Stimulated activated naive B cell treated with anti-CD40 and anti-IgM and Interleukin-4, amounts not matched to agents 10 μg/mL and 1 μg/mL and 100 μg/mL, for 72 hours (primary cell): Measurements from ENCODE around the gene PATE3.

Experiments
- ATAC-seq, 2 donors: fragments of 150-1000 bp; cut with Tn5 transposase; replicated peaks; 2 replicates each; pipeline ENCODE4 v1.10.0; 2021; ENCODE audit warnings: moderate library complexity in 1 of 2
- DNase-seq: peaks from one replicate; pipeline ENCODE4 v3.0.0; 2021
- H3K27ac Mint-ChIP-seq: one replicate; pipeline ENCODE4 v1.8.0; 2022; ENCODE audit warnings: mild to moderate bottlenecking, mixed read lengths
- H3K27me3 Mint-ChIP-seq, 2 donors: one replicate each; pipeline ENCODE4 v1.8.0; 2022; ENCODE audit warnings: mixed read lengths in 2 of 2
- H3K36me3 Mint-ChIP-seq, 2 donors: one replicate each; pipeline ENCODE4 v1.8.0; 2022; ENCODE audit warnings: mixed read lengths in 2 of 2, mild to moderate bottlenecking in 1 of 2
- H3K4me1 Mint-ChIP-seq, 2 donors: one replicate each; pipeline ENCODE4 v1.8.0; 2022; ENCODE audit warnings: mixed read lengths in 2 of 2, mild to moderate bottlenecking in 1 of 2
- H3K4me3 Mint-ChIP-seq, 2 donors: one replicate each; pipeline ENCODE4 v1.8.0; 2022; ENCODE audit warnings: mild to moderate bottlenecking in 2 of 2, mixed read lengths in 2 of 2, moderate library complexity in 1 of 2
- H3K9me3 Mint-ChIP-seq, 2 donors: one replicate each; pipeline ENCODE4 v1.8.0; 2022; ENCODE audit warnings: mixed read lengths in 2 of 2, mild to moderate bottlenecking in 1 of 2

Gene PATE3

GRCh38 chr11:125787827-125788226 lies at the start of gene PATE3:
TSS of gene PATE3 (plus strand) at chr11:125788127. CDS start at chr11:125788152, 25 bp downstream.
- ATAC-seq (no peak), DNase-seq (no peak)
- Mint-ChIP-seq H3K27me3 (peaks cover 0 to 6% of the 10 kb centered on the region in 2 donors), H3K9me3 (peaks cover 4 to 7% of the 10 kb centered on the region in 2 donors), H3K27ac (no peak within 1 kb of the TSS), H3K4me1 (no peaks in the 10 kb centered on the region), H3K36me3 (no peaks in the 10 kb centered on the region), H3K4me3 (no peak within 1 kb of the TSS)

DNA sequence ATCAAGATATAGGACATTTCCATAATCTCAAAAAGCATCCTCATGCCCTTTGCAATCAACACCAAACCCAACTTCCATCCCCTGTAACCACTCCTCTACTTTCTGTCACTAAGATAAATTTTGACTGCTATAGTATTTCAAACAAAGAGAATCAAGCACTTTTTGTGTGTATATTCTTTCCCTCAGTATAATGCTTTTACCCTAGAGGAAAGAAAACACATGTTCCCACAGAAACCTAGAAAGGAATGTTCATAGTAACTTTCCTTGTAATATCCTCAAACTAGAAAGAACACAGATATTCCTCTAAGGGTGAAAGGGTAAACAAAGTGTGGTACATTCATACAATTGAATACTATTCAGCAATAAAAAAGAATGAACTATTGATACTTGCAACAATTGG lies 47.3 kb upstream of the PATE3 start:
- Mint-ChIP-seq H3K4me3 (no peak overlapping the region), H3K9me3 (peaks cover 11 to 13% of the 10 kb centered on the region in 2 donors)
- no peak for DNase-seq

GRCh38 chr11:125743681-125744080 lies 44.2 kb upstream of the PATE3 start:
- no peaks in the 10 kb centered on the region for H3K36me3 Mint-ChIP-seq
- DNase-seq, result no peak
- no peak overlapping the region for H3K4me3 Mint-ChIP-seq
- H3K27me3 Mint-ChIP-seq, result no peaks in the 10 kb centered on the region
- H3K27ac Mint-ChIP-seq, result no peak overlapping the region
- no peak for ATAC-seq
- H3K9me3 Mint-ChIP-seq, result peaks cover 0 to 3% of the 10 kb centered on the region in 2 donors
- no peaks in the 10 kb centered on the region for H3K4me1 Mint-ChIP-seq

More for the DNA sequence above, 47.3 kb upstream of the PATE3 start:
- Mint-ChIP-seq H3K27me3 (no peaks in the 10 kb centered on the region), H3K27ac (no peak overlapping the region), H3K36me3 (no peaks in the 10 kb centered on the region), H3K4me1 (no peaks in the 10 kb centered on the region)
- no peak for ATAC-seq

GRCh38 chr11:125745979-125746378 lies 41.9 kb upstream of the PATE3 start, which contains the start of gene PATE1:
TSS of gene PATE1 (plus strand) at chr11:125746279. CDS start at chr11:125746305, 26 bp downstream.
- ATAC-seq (no peak), DNase-seq (no peak)
- Mint-ChIP-seq H3K27me3 (peaks cover 6% of the 10 kb centered on the region in 2 donors), H3K36me3 (no peaks in the 10 kb centered on the region), H3K4me1 (no peaks in the 10 kb centered on the region), H3K4me3 (no peak within 1 kb of the TSS), H3K27ac (no peak within 1 kb of the TSS), H3K9me3 (no peaks in the 10 kb centered on the region)

- no peaks in the 10 kb centered on the region for H3K4me1 Mint-ChIP-seq
These were observed 37.3 kb upstream of the PATE3 start for GRCh38 chr11:125750629-125751028.

GRCh38 chr11:125756050-125756449 lies 31.9 kb upstream of the PATE3 start:
- no peak for ATAC-seq
- Mint-ChIP-seq H3K27ac (no peak overlapping the region), H3K4me1 (no peaks in the 10 kb centered on the region), H3K36me3 (no peaks in the 10 kb centered on the region), H3K27me3 (peaks cover 4 to 21% of the 10 kb centered on the region in 2 donors), H3K9me3 (peaks cover 12 to 18% of the 10 kb centered on the region in 2 donors), H3K4me3 (no peak overlapping the region)
- no peak for DNase-seq

More at GRCh38 chr11:125750629-125751028, 37.3 kb upstream of the PATE3 start:
- ATAC-seq (no peak), DNase-seq (no peak)
- Mint-ChIP-seq H3K4me3 (no peak overlapping the region), H3K27me3 (peaks cover 10 to 16% of the 10 kb centered on the region in 2 donors), H3K9me3 (no peaks in the 10 kb centered on the region), H3K36me3 (no peaks in the 10 kb centered on the region), H3K27ac (no peak overlapping the region)

- no peak overlapping the region for H3K4me3 Mint-ChIP-seq
- H3K27ac Mint-ChIP-seq, result no peak overlapping the region
- no peaks in the 10 kb centered on the region for H3K36me3 Mint-ChIP-seq
These were observed 25.5 kb upstream of the PATE3 start for GRCh38 chr11:125762445-125762844.

DNA sequence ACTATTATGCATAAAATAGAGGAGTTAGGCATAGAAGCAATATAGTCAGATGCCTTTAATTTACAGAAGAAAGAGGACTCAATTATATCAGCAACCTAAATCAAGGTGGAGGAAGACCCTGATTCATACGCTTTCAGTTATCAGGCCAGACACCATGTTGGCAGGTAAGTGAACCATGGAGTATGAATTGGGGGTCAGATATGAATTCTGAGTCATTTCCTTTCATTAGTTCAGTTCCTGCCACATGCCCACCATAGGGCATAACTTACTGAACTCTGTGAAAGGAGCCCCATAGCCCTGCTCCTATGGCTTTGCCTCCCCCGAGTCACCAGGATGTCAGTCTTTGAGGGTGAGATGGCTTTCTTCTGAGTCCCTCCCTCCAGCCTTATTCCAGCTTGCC lies 24.4 kb upstream of the PATE3 start:
- H3K27me3 Mint-ChIP-seq, result peaks cover 4 to 30% of the 10 kb centered on the region in 2 donors
- no peak for ATAC-seq
- H3K36me3 Mint-ChIP-seq, result no peaks in the 10 kb centered on the region
- H3K27ac Mint-ChIP-seq, result no peak overlapping the region
- no peak for DNase-seq
- H3K4me3 Mint-ChIP-seq, result no peak overlapping the region
- H3K4me1 Mint-ChIP-seq, result no peaks in the 10 kb centered on the region
- peaks cover 10 to 12% of the 10 kb centered on the region in 2 donors for H3K9me3 Mint-ChIP-seq

More at GRCh38 chr11:125762445-125762844, 25.5 kb upstream of the PATE3 start:
- no peak for ATAC-seq
- H3K27me3 Mint-ChIP-seq, result peaks cover 0 to 21% of the 10 kb centered on the region in 2 donors
- H3K4me1 Mint-ChIP-seq, result no peaks in the 10 kb centered on the region
- peaks cover 12 to 17% of the 10 kb centered on the region in 2 donors for H3K9me3 Mint-ChIP-seq
- no peak for DNase-seq

DNA sequence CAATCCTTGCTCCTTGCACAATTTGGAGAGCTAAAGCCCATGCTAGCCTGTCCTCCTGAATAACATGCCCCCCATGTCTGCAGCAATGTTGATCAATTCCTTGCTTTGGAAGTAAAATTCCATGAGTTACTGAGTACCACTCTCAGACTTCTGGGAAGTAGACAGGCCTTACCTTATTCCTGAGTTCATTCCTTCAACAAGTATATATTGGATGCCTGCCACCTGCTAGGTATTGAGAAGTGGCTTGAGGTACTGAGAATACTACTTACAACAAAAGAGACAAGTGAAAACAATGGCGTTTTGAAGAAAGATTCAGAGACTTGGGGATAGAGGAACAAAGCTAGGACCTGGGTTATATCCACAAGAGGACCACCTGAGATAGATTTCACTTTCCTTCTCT lies 21.7 kb upstream of the PATE3 start:
- ATAC-seq (no peak), DNase-seq (no peak)
- peaks cover 8 to 31% of the 10 kb centered on the region in 2 donors for H3K27me3 Mint-ChIP-seq
- no peaks in the 10 kb centered on the region for H3K4me1 Mint-ChIP-seq
- H3K36me3 Mint-ChIP-seq, result no peaks in the 10 kb centered on the region
- no peak overlapping the region for H3K27ac Mint-ChIP-seq
- no peaks in the 10 kb centered on the region for H3K9me3 Mint-ChIP-seq
- H3K4me3 Mint-ChIP-seq, result no peak overlapping the region

DNA sequence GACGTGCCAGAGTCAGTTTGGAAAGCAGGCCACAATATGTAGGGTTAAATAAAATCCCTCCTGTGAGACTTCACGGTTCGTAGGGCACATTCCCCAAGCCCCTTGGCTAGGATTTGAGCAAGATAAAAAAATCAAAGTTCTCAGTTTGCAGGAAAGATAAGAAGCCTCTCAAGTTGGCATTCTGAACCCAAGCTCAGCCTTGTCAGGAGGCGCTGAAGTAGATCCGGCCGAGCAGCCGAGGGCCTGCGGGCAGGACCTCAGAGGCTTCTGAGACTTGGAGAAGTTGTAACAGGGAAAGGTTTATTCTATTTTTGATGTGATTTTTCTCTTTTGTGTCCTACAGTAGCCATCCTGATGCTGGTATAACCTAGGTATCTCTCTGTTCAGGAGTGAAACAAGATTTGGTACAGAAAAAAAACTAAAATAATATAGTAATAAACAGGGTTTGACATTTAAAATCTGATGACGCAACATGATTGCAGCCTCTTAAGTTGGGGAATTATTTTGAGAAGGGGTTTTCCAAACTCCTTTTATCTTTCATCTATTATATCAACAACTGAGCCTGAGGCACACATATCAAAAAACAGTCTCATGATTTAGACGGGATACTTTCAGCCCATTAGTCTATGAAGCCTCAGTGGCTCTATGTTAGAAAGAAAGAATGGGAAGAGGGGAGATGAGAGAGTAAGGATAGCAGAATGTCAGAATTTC lies 19.4 kb upstream of the PATE3 start:
- DNase-seq, result no peak
- H3K27ac Mint-ChIP-seq, result no peak overlapping the region
- H3K36me3 Mint-ChIP-seq, result no peaks in the 10 kb centered on the region
- ATAC-seq, result no peak
- H3K9me3 Mint-ChIP-seq, result no peaks in the 10 kb centered on the region
- peaks cover 8 to 31% of the 10 kb centered on the region in 2 donors for H3K27me3 Mint-ChIP-seq
- H3K4me3 Mint-ChIP-seq, result no peak overlapping the region
- no peaks in the 10 kb centered on the region for H3K4me1 Mint-ChIP-seq

DNA sequence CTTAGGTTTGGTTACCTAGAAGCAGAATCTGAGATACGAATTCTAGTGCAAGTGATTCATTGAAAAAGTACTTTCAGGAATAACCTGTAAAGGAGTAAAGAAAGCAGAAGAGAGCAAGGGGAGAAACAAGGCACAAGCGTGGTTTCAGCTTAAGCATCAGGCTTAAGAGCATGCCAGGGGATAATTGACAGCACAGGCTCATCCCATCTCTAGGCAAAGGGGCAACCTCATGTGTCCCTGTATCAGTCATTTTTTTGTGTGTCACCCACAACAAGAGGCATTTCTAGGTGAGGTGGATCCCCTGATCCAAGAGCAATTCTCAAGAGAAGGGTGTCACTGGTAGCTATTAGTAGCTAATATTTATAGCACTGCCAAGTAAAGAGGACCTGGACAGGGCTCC lies 17.3 kb upstream of the PATE3 start:
- Mint-ChIP-seq H3K27ac (no peak overlapping the region), H3K36me3 (no peaks in the 10 kb centered on the region), H3K4me3 (no peak overlapping the region), H3K9me3 (no peaks in the 10 kb centered on the region), H3K27me3 (peaks cover 8 to 17% of the 10 kb centered on the region in 2 donors), H3K4me1 (no peaks in the 10 kb centered on the region)
- DNase-seq (no peak), ATAC-seq (no peak)

DNA sequence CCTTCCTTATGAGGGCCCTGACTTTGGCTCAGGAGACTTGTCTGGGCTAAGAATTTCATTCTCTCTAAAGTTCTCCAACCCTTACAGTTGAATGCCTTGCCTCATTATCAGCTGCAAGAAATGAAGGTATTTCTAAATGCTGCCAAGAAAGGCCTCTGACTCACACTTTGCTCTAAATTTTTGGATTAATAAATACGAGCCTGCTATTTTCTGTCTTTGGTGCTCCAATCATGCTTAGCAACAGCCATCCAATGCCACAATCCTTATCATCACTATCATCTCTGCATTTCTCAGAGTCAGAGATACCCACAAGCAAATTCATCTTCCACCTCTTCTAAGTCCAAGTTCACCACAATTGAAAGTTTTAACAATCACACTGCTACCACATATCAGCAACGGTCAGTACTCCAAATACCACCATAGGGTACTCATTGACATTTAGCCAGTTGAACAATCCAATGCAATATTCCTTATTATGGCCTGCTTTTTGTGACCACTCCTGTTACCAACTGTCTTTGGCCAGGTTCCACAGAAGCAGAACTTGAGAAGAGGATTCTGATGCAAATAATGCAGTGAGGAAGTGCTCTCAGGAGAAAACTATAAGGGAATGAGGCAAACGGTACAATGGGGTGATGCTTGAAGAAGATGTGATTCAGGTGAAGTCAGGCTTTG lies 15.0 kb upstream of the PATE3 start:
- no peak for DNase-seq
- ATAC-seq, result no peak

DNA sequence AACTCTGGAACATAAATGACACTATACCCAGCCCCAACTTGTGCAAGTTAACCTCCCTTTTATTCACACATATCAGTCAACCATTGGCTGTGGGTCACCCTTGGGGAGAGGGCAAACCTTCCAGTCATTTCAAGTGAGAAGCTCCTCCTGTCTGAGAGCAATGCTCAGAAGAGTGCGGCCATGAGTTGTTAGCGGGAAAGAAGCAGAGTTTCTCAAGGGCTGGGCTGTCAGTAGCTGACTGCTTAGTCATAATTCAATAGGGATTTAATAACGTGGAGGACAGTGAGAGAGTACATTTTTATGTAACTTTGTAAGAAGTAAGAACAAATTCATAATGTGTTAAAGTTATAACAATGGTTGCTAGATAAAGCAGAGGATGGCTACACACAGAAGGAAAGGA lies 14.4 kb upstream of the PATE3 start:
- no peaks in the 10 kb centered on the region for H3K9me3 Mint-ChIP-seq
- no peaks in the 10 kb centered on the region for H3K4me1 Mint-ChIP-seq
- no peak for ATAC-seq
- H3K27me3 Mint-ChIP-seq, result peaks cover 4 to 6% of the 10 kb centered on the region in 2 donors
- H3K27ac Mint-ChIP-seq, result no peak overlapping the region
- no peak for DNase-seq
- H3K36me3 Mint-ChIP-seq, result no peaks in the 10 kb centered on the region
- H3K4me3 Mint-ChIP-seq, result no peak overlapping the region

More for the DNA sequence above, 15.0 kb upstream of the PATE3 start:
- Mint-ChIP-seq H3K9me3 (no peaks in the 10 kb centered on the region), H3K36me3 (no peaks in the 10 kb centered on the region), H3K4me1 (no peaks in the 10 kb centered on the region), H3K4me3 (no peak overlapping the region), H3K27me3 (peaks cover 6 to 10% of the 10 kb centered on the region in 2 donors), H3K27ac (no peak overlapping the region)

GRCh38 chr11:125777309-125777708 lies 10.6 kb upstream of the PATE3 start:
- H3K27me3 Mint-ChIP-seq, result peaks cover 9 to 10% of the 10 kb centered on the region in 2 donors
- no peak for DNase-seq
- no peak for ATAC-seq
- peaks cover 3% of the 10 kb centered on the region in 2 donors for H3K9me3 Mint-ChIP-seq
- H3K4me1 Mint-ChIP-seq, result no peaks in the 10 kb centered on the region
- H3K27ac Mint-ChIP-seq, result no peak overlapping the region
- no peak overlapping the region for H3K4me3 Mint-ChIP-seq
- no peaks in the 10 kb centered on the region for H3K36me3 Mint-ChIP-seq

- Mint-ChIP-seq H3K36me3 (no peaks in the 10 kb centered on the region), H3K9me3 (peaks cover 3 to 9% of the 10 kb centered on the region in 2 donors), H3K4me3 (no peak within 1 kb of the TSS), H3K27ac (no peak within 1 kb of the TSS), H3K4me1 (no peaks in the 10 kb centered on the region), H3K27me3 (peaks cover 9 to 10% of the 10 kb centered on the region in 2 donors)
- no peak for DNase-seq
- no peak for ATAC-seq
These were observed 9.2 kb upstream of the PATE3 start, which contains the start of gene PATE2 for GRCh38 chr11:125778728-125779127. TSS of gene PATE2 (minus strand) at chr11:125778828. CDS start at chr11:125778773, 55 bp downstream.
